Inflammatory macrophage (primary cell): Measurements from ENCODE around the gene ZFAND5.
A peak's percentile ranks its signal among the peaks of the same experiment; 100 is the strongest.

Source experiments
- DNase-seq, 2 donors: peaks; one replicate each; pipeline ENCODE4 v3.0.0-alpha.2; 2020 to 2022

ZFAND5 gene

GRCh38 chr9:72362680-72363139 is 2.3 kb downstream of the ZFAND5 start:
- peak; percentile 95 to 97 for DNase-seq

DNA sequence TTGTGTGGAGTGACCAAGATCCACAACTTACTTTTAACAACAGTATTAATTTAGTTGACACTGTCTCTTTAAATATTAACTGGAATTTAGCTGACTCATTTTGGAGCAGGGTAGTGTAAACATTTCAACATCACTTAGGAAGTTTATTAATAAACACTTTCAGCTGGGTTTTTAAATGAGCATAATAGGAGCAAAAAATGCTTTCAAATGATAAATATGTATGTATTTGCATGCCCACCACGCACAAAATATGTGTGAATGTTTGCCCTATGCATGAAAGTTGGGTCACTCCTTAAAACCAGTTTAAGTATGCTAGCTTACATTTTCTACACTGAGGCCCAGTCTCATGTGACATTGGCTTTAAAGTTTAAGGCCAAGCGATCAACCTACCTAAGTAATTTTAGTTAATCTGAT is 2.9 kb downstream of the ZFAND5 start:
- peak; percentile 25 to 56 for DNase-seq

DNA sequence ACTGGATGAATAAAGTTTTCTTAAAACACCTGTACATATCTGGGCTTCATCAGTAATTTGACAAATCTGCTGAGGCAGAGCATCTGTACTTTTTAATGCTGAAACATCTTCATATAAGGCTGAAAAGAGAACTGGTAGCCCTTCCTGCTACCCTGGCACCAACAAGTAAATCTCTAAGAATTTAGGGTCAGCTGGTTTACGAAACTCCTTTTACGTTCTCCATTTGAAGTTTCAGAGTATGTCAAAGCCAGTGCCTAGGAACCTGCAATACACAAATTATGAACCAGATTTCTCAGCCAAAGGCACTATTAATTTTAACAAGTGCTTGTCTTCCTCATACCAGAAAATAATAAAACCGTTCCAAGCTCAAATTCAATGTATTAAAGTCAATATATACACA is 3.8 kb downstream of the ZFAND5 start:
- DNase-seq: peak; percentile 42 to 64

DNA sequence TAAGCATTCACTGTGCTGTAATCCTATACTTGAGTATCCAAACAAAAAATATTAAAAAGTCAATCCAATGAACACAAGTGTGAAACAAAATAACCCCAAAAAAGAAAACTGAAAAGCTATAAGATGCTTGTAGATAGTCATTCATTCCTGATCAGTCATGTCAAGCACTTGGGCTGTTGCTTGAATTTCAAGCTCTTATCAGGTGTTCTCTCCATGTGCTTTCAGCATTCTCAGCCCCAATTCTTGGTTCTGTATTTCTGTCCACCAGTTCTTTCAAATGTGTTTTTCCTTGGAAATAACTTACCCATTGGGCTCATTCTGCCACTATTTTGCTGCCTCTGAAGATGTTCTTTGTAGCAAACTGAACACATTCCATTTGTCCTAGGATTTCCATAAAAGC is 4.7 kb downstream of the ZFAND5 start:
- no peak for DNase-seq

DNA sequence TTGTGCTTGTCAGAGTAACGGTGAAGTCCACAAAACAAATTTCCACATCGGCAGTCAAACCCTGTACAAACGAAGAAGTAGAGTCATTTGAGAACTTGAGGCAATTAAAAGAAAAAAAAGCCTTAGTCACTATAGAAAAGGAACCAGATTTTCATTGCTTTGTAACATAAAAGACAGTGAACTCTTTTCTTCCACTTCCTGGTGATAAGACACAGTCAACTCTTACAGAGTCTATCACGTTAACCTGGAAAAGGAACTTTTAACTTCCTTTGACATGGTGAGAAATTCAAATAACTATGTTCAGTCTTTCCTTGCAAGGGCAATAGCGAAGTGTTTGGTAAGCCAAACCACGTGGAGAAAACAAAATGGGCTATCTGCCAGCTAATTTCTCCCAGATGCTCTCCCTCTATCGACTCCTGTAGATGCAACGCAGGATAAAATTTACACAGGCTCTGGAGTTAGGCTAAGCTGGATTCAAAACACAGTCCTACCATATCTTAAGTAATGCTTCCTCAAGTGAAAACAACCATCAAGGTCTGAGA is 8.9 kb downstream of the ZFAND5 start:
- peak; percentile 66 to 83 for DNase-seq

DNA sequence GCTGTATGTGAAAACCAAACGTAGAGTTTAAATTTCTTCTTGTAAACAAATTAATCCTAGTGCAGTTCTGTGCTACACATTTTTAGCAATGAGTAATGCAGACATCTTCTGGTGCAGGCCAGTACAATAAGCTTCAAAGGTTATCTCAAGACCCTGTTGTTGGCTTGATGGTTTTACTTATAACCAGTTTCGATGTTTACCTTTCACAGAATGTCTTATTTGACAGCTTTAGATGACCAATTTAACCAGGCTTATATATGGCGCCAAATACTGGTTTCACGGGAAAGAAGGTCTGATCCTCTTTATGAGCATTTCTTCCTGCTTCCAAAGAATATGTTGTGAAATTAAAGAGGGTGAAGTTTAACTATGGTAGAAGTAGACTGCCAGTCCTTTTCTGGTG is 9.9 kb downstream of the ZFAND5 start:
- DNase-seq: no peak

DNA sequence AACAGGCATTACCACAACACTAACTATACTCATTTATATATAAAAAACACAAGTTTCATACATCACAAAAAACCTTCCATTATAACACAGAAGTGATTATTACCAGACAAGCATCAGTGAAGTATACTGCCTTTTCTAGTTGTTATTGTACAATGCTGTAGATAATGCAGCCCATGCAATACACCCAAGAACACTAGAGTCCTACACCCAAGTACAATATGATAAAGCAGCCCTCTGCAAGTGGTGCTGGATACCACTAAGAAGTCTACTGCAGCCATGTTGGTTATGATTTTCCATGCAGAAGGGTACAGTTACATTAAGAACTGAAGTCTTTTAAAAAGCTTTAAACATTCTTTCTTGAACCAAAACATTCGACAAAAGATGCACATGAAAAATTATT is 10.3 kb downstream of the ZFAND5 start:
- DNase-seq: no peak

- DNase-seq: no peak
Observed at GRCh38 chr9:72353455-72354116, 11.4 kb downstream of the ZFAND5 start.

DNA sequence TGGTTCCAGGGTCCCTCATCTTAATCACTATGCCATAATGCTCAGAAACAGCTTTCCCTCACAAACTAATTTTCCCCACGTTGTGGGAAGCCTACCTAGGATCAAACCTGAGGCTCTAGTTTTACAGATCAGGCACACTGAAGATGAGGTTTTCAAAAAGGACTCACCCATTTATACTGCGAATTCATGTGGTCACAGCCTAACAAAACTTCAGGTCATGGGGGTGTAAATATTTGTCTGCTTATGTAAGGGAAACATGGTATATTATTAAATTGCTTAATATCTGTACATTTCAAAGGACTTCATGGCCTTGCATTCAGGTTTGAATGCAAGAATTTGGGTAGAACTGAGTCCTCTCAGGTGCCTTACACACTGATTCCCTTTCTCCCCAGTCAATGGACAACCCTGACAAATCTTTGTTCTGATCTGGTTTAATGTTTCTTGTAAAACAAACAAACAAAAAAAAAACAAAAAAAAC is 12.1 kb downstream of the ZFAND5 start:
- DNase-seq: no peak

- no peak for DNase-seq
Observed at GRCh38 chr9:72351538-72352453, 13.2 kb downstream of the ZFAND5 start.

GRCh38 chr9:72349911-72350310 is 15.1 kb downstream of the ZFAND5 start:
- DNase-seq: no peak

DNA sequence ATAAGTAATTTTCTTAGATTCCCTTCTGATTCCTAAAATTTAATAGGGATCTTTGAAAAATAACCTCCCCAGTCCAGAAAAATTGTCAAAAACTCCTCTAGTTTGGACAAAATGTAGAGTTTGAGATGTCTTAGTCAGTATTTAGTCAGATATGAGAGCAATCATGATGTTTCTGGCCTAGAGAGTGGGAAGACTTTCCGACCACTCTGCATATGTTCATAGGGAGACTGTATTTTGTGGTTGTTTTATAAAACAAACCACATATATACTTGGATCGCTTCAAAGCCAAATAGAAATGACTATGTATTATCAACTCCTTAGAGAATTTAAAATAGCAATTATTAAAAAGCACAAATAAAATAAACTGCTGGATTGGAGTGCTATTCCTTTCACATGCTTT is 15.8 kb downstream of the ZFAND5 start:
- DNase-seq: no peak

DNA sequence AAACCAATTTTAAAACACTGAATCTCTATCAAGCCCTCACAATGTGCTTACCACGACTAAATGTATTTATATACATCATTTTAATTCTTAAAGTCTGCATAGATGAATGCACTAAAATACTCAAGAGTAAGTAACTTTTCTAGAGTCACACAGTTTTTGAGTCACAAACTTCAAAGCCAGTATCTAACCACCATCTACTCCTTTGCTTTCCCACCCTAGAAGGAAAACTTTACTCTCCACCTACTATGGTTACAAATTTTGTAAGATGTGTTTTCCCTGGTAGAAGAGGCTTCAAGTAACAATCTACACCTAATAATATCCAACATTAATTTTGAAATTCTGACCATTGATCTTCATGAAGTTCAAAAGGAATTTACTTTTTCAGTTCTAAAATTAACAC is 18.7 kb downstream of the ZFAND5 start:
- DNase-seq: no peak

GRCh38 chr9:72338631-72339030 is 26.4 kb downstream of the ZFAND5 start:
- no peak for DNase-seq

DNA sequence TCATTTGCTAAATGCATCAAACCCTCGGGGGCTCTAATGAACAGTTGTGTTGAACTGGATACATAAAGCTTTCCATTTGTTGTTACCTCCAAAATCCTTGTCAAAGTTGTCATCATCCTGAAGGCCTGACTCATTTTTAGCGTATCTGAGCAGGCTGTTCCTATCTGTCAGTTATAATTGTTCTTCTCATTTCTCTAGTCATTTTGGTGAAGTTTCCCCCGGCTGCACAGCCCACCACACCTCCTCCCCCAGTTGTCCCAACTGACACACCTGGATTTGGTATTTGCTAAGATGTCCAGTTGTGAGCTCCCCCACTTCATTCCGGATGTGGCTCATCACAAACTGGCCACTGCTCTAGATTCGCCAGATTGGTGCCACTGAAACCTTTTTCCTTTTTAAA is 27.7 kb downstream of the ZFAND5 start:
- DNase-seq: no peak

DNA sequence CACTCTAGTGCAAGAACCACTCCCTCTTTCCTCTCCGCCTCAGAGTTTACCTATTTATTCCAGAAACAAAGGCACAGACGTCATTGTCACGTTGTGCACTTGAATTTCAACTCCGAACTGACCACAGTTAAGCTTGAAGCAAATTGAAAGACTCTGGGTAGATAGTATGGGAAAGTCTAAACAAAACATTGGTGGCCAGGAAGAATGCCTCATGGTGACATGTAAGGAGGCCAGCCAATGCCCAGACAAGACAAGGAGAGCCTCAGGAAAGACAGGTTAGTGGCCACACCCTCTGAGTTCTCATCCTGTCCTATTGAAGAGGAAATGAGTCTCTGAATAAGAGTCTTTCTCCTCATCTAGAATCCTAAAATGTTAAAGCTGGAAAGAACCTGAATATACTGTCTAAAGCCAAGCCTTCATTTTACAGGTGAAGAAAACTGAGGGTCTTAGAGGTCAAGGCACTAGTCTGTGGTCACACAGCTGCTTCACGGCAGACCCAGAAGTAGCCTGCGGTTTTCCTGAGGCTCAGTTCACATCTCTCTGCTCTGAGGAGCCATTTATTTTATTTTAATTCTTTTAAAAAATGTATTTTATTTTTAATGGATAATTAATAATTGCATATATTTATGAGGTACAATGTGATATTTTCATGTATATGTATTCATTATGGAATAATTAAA is 30.2 kb downstream of the ZFAND5 start:
- no peak for DNase-seq

DNA sequence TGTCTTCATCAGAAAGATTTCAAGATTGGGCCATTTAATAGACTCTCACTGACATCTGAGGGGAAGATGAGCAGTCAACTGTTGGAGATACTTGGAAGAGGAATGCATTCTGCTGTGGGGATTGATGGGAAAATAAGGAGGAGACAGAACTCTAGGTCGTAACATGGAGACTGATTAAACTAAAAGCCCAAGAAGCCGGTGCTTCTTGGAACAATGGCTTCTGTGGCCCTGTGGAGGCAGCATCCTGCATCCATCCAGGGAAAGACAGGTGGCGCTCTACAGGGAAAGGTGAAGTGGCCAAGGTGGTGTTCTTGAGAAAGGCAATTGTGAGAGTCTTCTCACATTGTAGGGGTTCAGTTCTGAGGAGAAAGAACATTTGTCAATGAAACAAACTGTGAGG is 31.3 kb downstream of the ZFAND5 start:
- DNase-seq: no peak

- DNase-seq: no peak
Observed at GRCh38 chr9:72333197-72333596, 31.8 kb downstream of the ZFAND5 start.

- DNase-seq: no peak
Observed at GRCh38 chr9:72332351-72332750, 32.7 kb downstream of the ZFAND5 start.

DNA sequence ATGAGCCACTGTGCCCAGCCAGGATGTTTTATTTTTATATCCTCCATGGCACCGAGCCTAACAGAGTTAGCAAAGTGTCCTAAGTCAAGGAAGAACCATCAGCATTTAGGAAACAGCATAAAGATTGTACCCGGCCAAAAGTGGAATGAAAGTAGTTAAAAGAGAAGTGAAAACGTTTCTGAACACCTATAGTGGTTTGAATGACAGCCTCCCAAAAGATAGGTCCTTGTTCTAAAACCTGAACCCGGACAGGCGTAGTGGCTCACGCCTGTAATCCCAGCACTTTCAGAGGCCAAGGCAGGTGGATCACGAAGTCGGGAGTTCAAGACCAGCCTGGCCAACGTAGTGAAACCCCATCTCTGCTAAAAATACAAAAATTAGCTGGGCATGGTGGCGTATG is 37.4 kb downstream of the ZFAND5 start:
- DNase-seq: no peak

GRCh38 chr9:72326641-72327040 is 38.4 kb downstream of the ZFAND5 start:
- DNase-seq: peak; percentile 62 to 73

GRCh38 chr9:72324974-72325373 is 40.0 kb downstream of the ZFAND5 start:
- no peak for DNase-seq

- no peak for DNase-seq
Observed at GRCh38 chr9:72322678-72323077, 42.3 kb downstream of the ZFAND5 start.
